ENCODE data around the gene TMSB10.

The TMSB10 gene

GRCh38 chr2:84880645-84881521 lies 24.6 kb upstream of the TMSB10 start, which contains the start of gene TRABD2A:
Gene TRABD2A, minus strand, starts transcription at chr2:84881084. Its CDS starts 45 bp downstream, at chr2:84881039.
- no peak for FAIRE-seq

- no peak for FAIRE-seq
Measured at GRCh38 chr2:84881581-84882413, 23.7 kb upstream of the TMSB10 start.

GRCh38 chr2:84882414-84882738 lies 23.1 kb upstream of the TMSB10 start:
- no peak for FAIRE-seq

- FAIRE-seq, result no peak
Measured at GRCh38 chr2:84882775-84883550, 22.5 kb upstream of the TMSB10 start.

GRCh38 chr2:84884449-84884848 lies 21.0 kb upstream of the TMSB10 start:
- no peak for FAIRE-seq

- FAIRE-seq, result no peak
Measured at GRCh38 chr2:84885111-84885510, 20.3 kb upstream of the TMSB10 start.

- FAIRE-seq, result no peak
Measured at GRCh38 chr2:84886791-84887190, 18.7 kb upstream of the TMSB10 start.

GRCh38 chr2:84888401-84889276 lies 16.8 kb upstream of the TMSB10 start:
- no peak for FAIRE-seq

GRCh38 chr2:84889332-84889731 lies 16.1 kb upstream of the TMSB10 start:
- no peak for FAIRE-seq

GRCh38 chr2:84891355-84892010 lies 14.0 kb upstream of the TMSB10 start:
- FAIRE-seq, result no peak

- FAIRE-seq, result no peak
Measured at GRCh38 chr2:84894131-84894586, 11.3 kb upstream of the TMSB10 start.

GRCh38 chr2:84894758-84895520 lies 10.5 kb upstream of the TMSB10 start:
- no peak for FAIRE-seq

- FAIRE-seq, result no peak
Measured at GRCh38 chr2:84896567-84896966, 8.9 kb upstream of the TMSB10 start.

- FAIRE-seq, result no peak
Measured at GRCh38 chr2:84897773-84898172, 7.7 kb upstream of the TMSB10 start.

GRCh38 chr2:84899304-84900204 lies 5.9 kb upstream of the TMSB10 start:
- FAIRE-seq, result no peak

- no peak for FAIRE-seq
Measured at GRCh38 chr2:84900971-84901370, 4.5 kb upstream of the TMSB10 start.

GRCh38 chr2:84901593-84902120 lies 3.8 kb upstream of the TMSB10 start:
- no peak for FAIRE-seq

GRCh38 chr2:84902526-84902925 lies 2.9 kb upstream of the TMSB10 start:
- no peak for FAIRE-seq

GRCh38 chr2:84904151-84904550 lies 1.3 kb upstream of the TMSB10 start:
- no peak for FAIRE-seq

Measured in colon (tissue), 2 donors.